RWPE1 (cell line): ENCODE measurements around the gene TRIM15.

Experiments used
- CTCF ChIA-PET: fragments of 350-600 bp; sonication (Branson Sonifier 250); formaldehyde crosslinking; extraction: SDS; loops from one replicate; lab custom pipeline; 2021; lab: Yijun Ruan, JAX
- POLR2A ChIA-PET: fragments of 400-600 bp; formaldehyde crosslinking; extraction: SDS; loops from one replicate; lab custom pipeline; 2020; ENCODE audit warnings: antibody characterized with exemption; ENCODE audit not compliant: low non-redundant PET; lab: Yijun Ruan, JAX
- DNase-seq: peaks from one replicate; pipeline ENCODE4 v3.0.0; 2012; ENCODE audit warnings: low spot score
- H3K27ac ChIP-seq: fragments of 450-650 bp; 2 replicates; pipeline ENCODE4 v1.5.1; 2017
- CTCF ChIP-seq: fragments of 450-650 bp; conservative IDR thresholded peaks from 2 replicates; pipeline ENCODE4 v1.5.1; 2017; ENCODE audit warnings: low read depth, mild to moderate bottlenecking

The TRIM15 gene

GRCh38 chr6:30156774-30157173 lies 6.6 kb upstream of the TRIM15 start:
- ChIA-PET CTCF (interaction anchor here (0.7 kb wide), 1 partner anchor 117 kb away, joined by 3 read pairs; no protein-coding TSS in a partner anchor), POLR2A (no interaction called here)
- no peak for TF ChIP-seq CTCF
- DNase-seq, result no peak
- H3K27ac ChIP-seq, result peak overlapping the region; percentile 54

- no peak overlapping the region for H3K27ac ChIP-seq
- no peak for DNase-seq
- ChIA-PET CTCF (no interaction called here), POLR2A (no interaction called here)
- TF ChIP-seq CTCF, result no peak
Observed at GRCh38 chr6:30157581-30157980, 5.8 kb upstream of the TRIM15 start.

GRCh38 chr6:30157999-30158398 lies 5.3 kb upstream of the TRIM15 start:
- no peak overlapping the region for H3K27ac ChIP-seq
- no peak for TF ChIP-seq CTCF
- ChIA-PET POLR2A (no interaction called here), CTCF (no interaction called here)
- DNase-seq, result no peak

- DNase-seq, result no peak
- no peak for TF ChIP-seq CTCF
- POLR2A ChIA-PET, result no interaction called here
- H3K27ac ChIP-seq, result no peak overlapping the region
- CTCF ChIA-PET, result no interaction called here
Observed at GRCh38 chr6:30158475-30159040, 4.8 kb upstream of the TRIM15 start.

- TF ChIP-seq CTCF, result no peak
- POLR2A ChIA-PET, result no interaction called here
- CTCF ChIA-PET, result no interaction called here
- DNase-seq, result no peak
- H3K27ac ChIP-seq, result no peak overlapping the region
Observed at GRCh38 chr6:30160008-30160784, 3.1 kb upstream of the TRIM15 start.

- ChIA-PET POLR2A (no interaction called here), CTCF (no interaction called here)
- TF ChIP-seq CTCF, result no peak
Observed at GRCh38 chr6:30160785-30161531, 2.4 kb upstream of the TRIM15 start, which contains the start of gene TRIM10. Gene TRIM10 (minus strand): TSS chr6:30161211. CDS start chr6:30160858, 353 bp downstream.

More at GRCh38 chr6:30160785-30161531, 2.4 kb upstream of the TRIM15 start, which contains the start of gene TRIM10:
- no peak for DNase-seq
- no peak within 1 kb of the TSS for H3K27ac ChIP-seq
